Measurements from ENCODE around the gene JAKMIP2. TPM values are rescaled to one million over a fixed set of nuclear protein-coding genes. Genes with fewer than 3 reads are reported as not detected.

The JAKMIP2 gene
- total and polyA plus RNA-seq, 2 donors (not counting 1 experiment from before 2014, with no cell fraction given): 1.3 to 6.5 TPM

GRCh38 chr5:147708708-147709107 is 73.8 kb downstream of the JAKMIP2 start:
- Histone ChIP-seq H3K79me2 (ENCODE audit: control insufficient read depth, insufficient read depth, low read length) (no peaks in the 10 kb centered on the region), H3K4me2 (ENCODE audit: extremely low read depth, insufficient read depth, low read length) (no peak overlapping the region)

GRCh38 chr5:147704544-147704943 is 78.0 kb downstream of the JAKMIP2 start:
- Histone ChIP-seq H2AFZ (ENCODE audit: low read length) (no peak overlapping the region), H3K27ac (ENCODE audit: insufficient read depth, low read length) (no peak overlapping the region), H4K20me1 (ENCODE audit: control insufficient read depth, extremely low read depth, insufficient read depth, low read length) (no peaks in the 10 kb centered on the region), H3K4me1 (ENCODE audit: control insufficient read depth, extremely low read depth, insufficient read depth, low read length) (no peaks in the 10 kb centered on the region), H3K79me2 (ENCODE audit: control insufficient read depth, insufficient read depth, low read length) (no peaks in the 10 kb centered on the region), H3K9ac (ENCODE audit: insufficient read depth, low read length) (no peak overlapping the region), H3K4me2 (ENCODE audit: extremely low read depth, insufficient read depth, low read length) (no peak overlapping the region), H3K36me3 (ENCODE audit: control insufficient read depth, insufficient read depth, low read length) (no peaks in the 10 kb centered on the region), H3K9me3 (ENCODE audit: control insufficient read depth, insufficient read depth, low read depth, low read length) (no peaks in the 10 kb centered on the region), H3K27me3 (ENCODE audit: control insufficient read depth, insufficient read depth, low read length) (no peaks in the 10 kb centered on the region), H3K4me3 (replicated peaks in 1 of 4; ENCODE audit: control extremely low read depth in 1 of 4, insufficient read depth in 1 of 4, low read depth in 3 of 4, low read length in 4 of 4) (no peak overlapping the region)
- DNase-seq (ENCODE audit: low read depth in 2 of 2): no peak
- TF ChIP-seq CTCF (conservative IDR thresholded peaks at IDR 0.05 in 1 of 2, IDR thresholded peaks at IDR 0.05 in 1 of 2; ENCODE audit: low read depth in 1 of 2, low read length in 2 of 2): no peak

More at GRCh38 chr5:147708708-147709107, 73.8 kb downstream of the JAKMIP2 start:
- Histone ChIP-seq H3K4me1 (ENCODE audit: control insufficient read depth, extremely low read depth, insufficient read depth, low read length) (no peaks in the 10 kb centered on the region), H4K20me1 (ENCODE audit: control insufficient read depth, extremely low read depth, insufficient read depth, low read length) (no peaks in the 10 kb centered on the region), H3K27ac (ENCODE audit: insufficient read depth, low read length) (no peak overlapping the region), H3K27me3 (ENCODE audit: control insufficient read depth, insufficient read depth, low read length) (no peaks in the 10 kb centered on the region), H3K9ac (ENCODE audit: insufficient read depth, low read length) (no peak overlapping the region), H3K36me3 (ENCODE audit: control insufficient read depth, insufficient read depth, low read length) (no peaks in the 10 kb centered on the region), H2AFZ (ENCODE audit: low read length) (no peak overlapping the region), H3K4me3 (replicated peaks in 1 of 4; ENCODE audit: control extremely low read depth in 1 of 4, insufficient read depth in 1 of 4, low read depth in 3 of 4, low read length in 4 of 4) (no peak overlapping the region), H3K9me3 (ENCODE audit: control insufficient read depth, insufficient read depth, low read depth, low read length) (no peaks in the 10 kb centered on the region)
- no peak for TF ChIP-seq CTCF (conservative IDR thresholded peaks at IDR 0.05 in 1 of 2, IDR thresholded peaks at IDR 0.05 in 1 of 2; ENCODE audit: low read depth in 1 of 2, low read length in 2 of 2)
- TF ChIP-seq EZH2 (IDR thresholded peaks at IDR 0.05; ENCODE audit: low read length, missing control alignments): no peak
- no peak for DNase-seq (ENCODE audit: low read depth in 2 of 2)

GRCh38 chr5:147701468-147701867 is 81.1 kb downstream of the JAKMIP2 start:
- Histone ChIP-seq H3K27ac (ENCODE audit: insufficient read depth, low read length) (no peak overlapping the region), H2AFZ (ENCODE audit: low read length) (no peak overlapping the region), H3K9me3 (ENCODE audit: control insufficient read depth, insufficient read depth, low read depth, low read length) (no peaks in the 10 kb centered on the region), H3K4me3 (replicated peaks in 1 of 4; ENCODE audit: control extremely low read depth in 1 of 4, insufficient read depth in 1 of 4, low read depth in 3 of 4, low read length in 4 of 4) (no peak overlapping the region), H3K36me3 (ENCODE audit: control insufficient read depth, insufficient read depth, low read length) (no peaks in the 10 kb centered on the region), H3K79me2 (ENCODE audit: control insufficient read depth, insufficient read depth, low read length) (no peaks in the 10 kb centered on the region), H3K4me2 (ENCODE audit: extremely low read depth, insufficient read depth, low read length) (no peak overlapping the region), H3K9ac (ENCODE audit: insufficient read depth, low read length) (no peak overlapping the region), H4K20me1 (ENCODE audit: control insufficient read depth, extremely low read depth, insufficient read depth, low read length) (no peaks in the 10 kb centered on the region), H3K4me1 (ENCODE audit: control insufficient read depth, extremely low read depth, insufficient read depth, low read length) (no peaks in the 10 kb centered on the region), H3K27me3 (ENCODE audit: control insufficient read depth, insufficient read depth, low read length) (no peaks in the 10 kb centered on the region)
- no peak for DNase-seq (ENCODE audit: low read depth in 2 of 2)
- TF ChIP-seq EZH2 (IDR thresholded peaks at IDR 0.05; ENCODE audit: low read length, missing control alignments): no peak
- TF ChIP-seq CTCF (conservative IDR thresholded peaks at IDR 0.05 in 1 of 2, IDR thresholded peaks at IDR 0.05 in 1 of 2; ENCODE audit: low read depth in 1 of 2, low read length in 2 of 2): no peak
